GM12878 (cell line): ENCODE data around the gene PSENEN. TPM values are rescaled to one million over a fixed set of nuclear protein-coding genes. Genes with fewer than 3 reads are reported as not detected.

Experiments
- ATAC-seq: fragments of 200-7000 bp; cut with Tn5 transposase; 3 replicates; pipeline ENCODE4 v1.9.1; 2020; ENCODE audit warnings: mild to moderate bottlenecking, moderate library complexity
- BruUV-seq: library from RNA; stranded (reverse); fragments of 400-500 nt; replicated peaks from 2 replicates; lab custom pipeline; 2021; lab: Mats Ljungman, UMichigan
- CTCF ChIA-PET: fragments of 300-600 bp; sonication (Branson Sonifier 250); formaldehyde crosslinking; extraction: SDS; loops from one replicate; lab custom pipeline; 2021; ENCODE audit warnings: inconsistent platforms; lab: Yijun Ruan, JAX
- POLR2A ChIA-PET: fragments of 350-600 bp; formaldehyde crosslinking; extraction: SDS; loops from one replicate; lab custom pipeline; 2021; ENCODE audit warnings: inconsistent platforms; lab: Charles Lee
- RAD21 ChIA-PET: fragments of 300-600 bp; sonication (Branson Sonifier 250); formaldehyde crosslinking; loops from one replicate; lab custom pipeline; 2023; ENCODE audit warnings: antibody characterized with exemption; ENCODE audit not compliant: unreplicated experiment; lab: Charles Lee
- SMC1A ChIA-PET: fragments of 300-600 bp; sonication (Branson Sonifier 250); formaldehyde crosslinking; loops from one replicate; lab custom pipeline; 2023; ENCODE audit not compliant: unreplicated experiment, uncharacterized antibody; lab: Charles Lee
- DNase-seq: peaks from one replicate; pipeline ENCODE4 v3.0.0-alpha.2; 2011; ENCODE audit warnings: low read depth, low spot score
- FAIRE-seq: peaks from 3 replicates; lab custom pipeline; 2011; peaks lifted over from hg19 to GRCh38; lab: Jason Lieb, UNC
- H2AFZ ChIP-seq: 2 replicates; pipeline ENCODE4 v1.6.0; 2011; ENCODE audit warnings: low read depth, low read length, control low read depth; ENCODE audit not compliant: control insufficient read depth
- H3K27ac ChIP-seq: 2 replicates; pipeline ENCODE4 v1.5.1; 2011; ENCODE audit warnings: control low read depth; ENCODE audit not compliant: control insufficient read depth, insufficient read depth
- H3K27me3 ChIP-seq, 2 experiments: replicated peaks in 1 of 2; 2 replicates each; pipeline versions ENCODE4 v1.6.0 to v1.6.1; 2011; ENCODE audit warnings: low read length in 1 of 2; ENCODE audit not compliant: control insufficient read depth in 2 of 2, insufficient read depth in 2 of 2
- H3K36me3 ChIP-seq, 2 experiments: 2 replicates each; pipeline ENCODE4 v1.5.1; 2011; ENCODE audit warnings: low read length in 1 of 2; ENCODE audit not compliant: control insufficient read depth in 2 of 2, insufficient read depth in 2 of 2
- H3K4me1 ChIP-seq: 2 replicates; pipeline ENCODE4 v1.6.1; 2011; ENCODE audit warnings: mild to moderate bottlenecking, low read length, moderate library complexity, mixed read lengths; ENCODE audit not compliant: control insufficient read depth, insufficient read depth
- H3K4me2 ChIP-seq: 2 replicates; pipeline ENCODE4 v1.6.0; 2011; ENCODE audit warnings: control low read depth; ENCODE audit not compliant: control insufficient read depth, insufficient read depth
- H3K4me3 ChIP-seq: fragments of 200-600 bp; sonication (generic); 2 replicates; pipeline ENCODE4 v1.5.1; 2016
- H3K79me2 ChIP-seq: 2 replicates; pipeline ENCODE4 v1.6.0; 2011; ENCODE audit warnings: low read length; ENCODE audit not compliant: control insufficient read depth, insufficient read depth
- H3K9ac ChIP-seq: 2 replicates; pipeline ENCODE4 v1.8.0; 2011; ENCODE audit warnings: low read length, control low read depth, mixed read lengths; ENCODE audit not compliant: control insufficient read depth, insufficient read depth
- H3K9me3 ChIP-seq: replicated peaks from 3 replicates; pipeline ENCODE4 v1.5.1; 2011; ENCODE audit warnings: mild to moderate bottlenecking, low read length; ENCODE audit not compliant: control insufficient read depth, insufficient read depth
- H4K20me1 ChIP-seq: 2 replicates; pipeline ENCODE4 v1.6.0; 2011; ENCODE audit not compliant: control insufficient read depth, insufficient read depth
- ESRRA ChIP-seq: IDR thresholded peaks from 2 replicates; pipeline ENCODE4 v1.6.1; 2012; ENCODE audit warnings: mild to moderate bottlenecking, low read length, improper control_type of control experiment
- MLLT1 ChIP-seq: fragments of 450-650 bp; IDR thresholded peaks from 2 replicates; pipeline ENCODE4 v1.6.1; 2016; ENCODE audit warnings: mild to moderate bottlenecking
- RCOR1 ChIP-seq: conservative IDR thresholded peaks from 2 replicates; pipeline ENCODE4 v1.6.1; 2012; ENCODE audit warnings: low read depth, low read length, improper control_type of control experiment
- SPI1 ChIP-seq: IDR thresholded peaks from 2 replicates; pipeline ENCODE4 v1.6.1; 2011; ENCODE audit warnings: low read depth, mild to moderate bottlenecking, low read length, moderate library complexity, borderline replicate concordance; ENCODE audit not compliant: insufficient read depth
- ZNF622 ChIP-seq: fragments of 450-650 bp; IDR thresholded peaks from 2 replicates; pipeline ENCODE4 v1.6.1; 2017; ENCODE audit warnings: mild to moderate bottlenecking, inconsistent platforms
- WGBS: methylation state at CpG from one replicate; pipeline ENCODE4 v1.1.6; 2016; ENCODE audit warnings: low lambda C conversion rate; ENCODE audit not compliant: insufficient replicate concordance, insufficient coverage; ENCODE audit errors: missing lambda C conversion rate; 5-methylcytosine and 5-hydroxymethylcytosine counted together
- in situ Hi-C: fragments of 300-500 bp; cut with MboI; formaldehyde crosslinking; loops from 9 replicates; pipeline ENCODE4 v1.14.3; 2018; ENCODE audit warnings: mixed read lengths
- intact Hi-C: fragments of 100-400 bp; cut with micrococcal nuclease; formaldehyde crosslinking; loops from one replicate; pipeline ENCODE4 v1.14.2; 2022; ENCODE audit not compliant: unreplicated experiment
- polyA plus RNA-seq, 11 experiments: library from polyadenylated mRNA; depleted of rRNA in 4 of 11; unstranded in 6 of 11; stranded (reverse) in 5 of 11; fragments of >200 nt; fragmentation: Nextera tagmentation in 4 of 11; fragmentation: Illumina TruSeq in 1 of 11; extraction: Ambion mirVana in 4 of 11; extraction: Trizol in 1 of 11; gene quantifications; 1 replicate in 1 of 11; 2 replicates in 10 of 11; pipeline versions ENCODE4 v1.2.1 to v1.2.3, GENCODE V29; 2011 to 2016; ENCODE audit warnings: inconsistent platforms in 2 of 11, missing spikeins in 2 of 11, low read depth in 1 of 11
- total RNA-seq, 4 experiments: library from RNA; depleted of rRNA in 3 of 4; stranded (reverse); fragments of >200 nt in 3 of 4; fragmentation: Illumina TruSeq in 1 of 4; extraction: Trizol in 1 of 4; gene quantifications; 2 replicates each; pipeline versions ENCODE4 v1.2.1 to v1.2.3, GENCODE V29; 2013 to 2021
- TF ChIP-seq, protein P1 (sequence below): fragments of 450-650 bp; formaldehyde crosslinking; IDR thresholded peaks from 2 replicates; pipeline ENCODE4 v1.5.0; 2022; ENCODE audit warnings: mild to moderate bottlenecking, missing genetic modification characterization

The PSENEN gene
- total and polyA plus RNA-seq, 10 of the 15 experiments (the other 5 are each of a cell fraction or from before 2014, with no cell fraction given), result 14.4 to 178 (median 43.5) TPM

- no peak overlapping the region for H2AFZ ChIP-seq
- no peak for ATAC-seq
- in situ Hi-C loops, result no loop called here
- 52% methylated on average over 15 of the region's 19 CpGs for WGBS
- H3K36me3 ChIP-seq, result no peaks in the 10 kb centered on the region
- CTCF ChIA-PET, result interaction anchor here (1.0 to 3.1 kb wide), 3 partner anchors 10 to 97 kb away, joined by 3 to 12 read pairs (median 3); no protein-coding TSS in a partner anchor
- H3K9ac ChIP-seq, result no peak overlapping the region
- H3K4me3 ChIP-seq, result no peak overlapping the region
- no peaks in the 10 kb centered on the region for H3K9me3 ChIP-seq
- H3K4me2 ChIP-seq, result no peak overlapping the region
- no peak for TF ChIP-seq ESRRA
- TF ChIP-seq RCOR1, result no peak
- no peak for TF ChIP-seq MLLT1
- TF ChIP-seq, protein P1, sequence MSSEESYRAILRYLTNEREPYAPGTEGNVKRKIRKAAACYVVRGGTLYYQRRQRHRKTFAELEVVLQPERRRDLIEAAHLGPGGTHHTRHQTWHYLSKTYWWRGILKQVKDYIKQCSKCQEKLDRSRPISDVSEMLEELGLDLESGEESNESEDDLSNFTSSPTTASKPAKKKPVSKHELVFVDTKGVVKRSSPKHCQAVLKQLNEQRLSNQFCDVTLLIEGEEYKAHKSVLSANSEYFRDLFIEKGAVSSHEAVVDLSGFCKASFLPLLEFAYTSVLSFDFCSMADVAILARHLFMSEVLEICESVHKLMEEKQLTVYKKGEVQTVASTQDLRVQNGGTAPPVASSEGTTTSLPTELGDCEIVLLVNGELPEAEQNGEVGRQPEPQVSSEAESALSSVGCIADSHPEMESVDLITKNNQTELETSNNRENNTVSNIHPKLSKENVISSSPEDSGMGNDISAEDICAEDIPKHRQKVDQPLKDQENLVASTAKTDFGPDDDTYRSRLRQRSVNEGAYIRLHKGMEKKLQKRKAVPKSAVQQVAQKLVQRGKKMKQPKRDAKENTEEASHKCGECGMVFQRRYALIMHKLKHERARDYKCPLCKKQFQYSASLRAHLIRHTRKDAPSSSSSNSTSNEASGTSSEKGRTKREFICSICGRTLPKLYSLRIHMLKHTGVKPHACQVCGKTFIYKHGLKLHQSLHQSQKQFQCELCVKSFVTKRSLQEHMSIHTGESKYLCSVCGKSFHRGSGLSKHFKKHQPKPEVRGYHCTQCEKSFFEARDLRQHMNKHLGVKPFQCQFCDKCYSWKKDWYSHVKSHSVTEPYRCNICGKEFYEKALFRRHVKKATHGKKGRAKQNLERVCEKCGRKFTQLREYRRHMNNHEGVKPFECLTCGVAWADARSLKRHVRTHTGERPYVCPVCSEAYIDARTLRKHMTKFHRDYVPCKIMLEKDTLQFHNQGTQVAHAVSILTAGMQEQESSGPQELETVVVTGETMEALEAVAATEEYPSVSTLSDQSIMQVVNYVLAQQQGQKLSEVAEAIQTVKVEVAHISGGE (CRISPR knock-in tag), result no peak
- no peak for TF ChIP-seq SPI1
- no peak for TF ChIP-seq ZNF622
- TF ChIP-seq, all 136 proteins: peak for 0
- Histone ChIP-seq H3K27me3 (no peaks in the 10 kb centered on the region; a peak in 1 of 4 replicates), H3K79me2 (no peaks in the 10 kb centered on the region), H3K4me1 (no peaks in the 10 kb centered on the region), H3K27ac (no peak overlapping the region), H4K20me1 (no peaks in the 10 kb centered on the region)
- ChIA-PET SMC1A (no interaction called here), POLR2A (interaction anchor here (0.5 kb wide), 1 partner anchor 10 kb away, joined by 3 read pairs; no protein-coding TSS in a partner anchor), RAD21 (no interaction called here)
- intact Hi-C loops, result no loop called here
- DNase-seq (no peak), FAIRE-seq (no peak)
- BruUV-seq, result no TSS peak
Measured at GRCh38 chr19:35789978-35790944, 44.8 kb downstream of the PSENEN start.
